ENCODE measurements around the gene FABP2.
"Not testable (repeated sequence)": the region's sequence is repeated elsewhere in the genome, so short reads cannot be mapped to it uniquely, and the experiment has no call there.

The FABP2 gene

DNA sequence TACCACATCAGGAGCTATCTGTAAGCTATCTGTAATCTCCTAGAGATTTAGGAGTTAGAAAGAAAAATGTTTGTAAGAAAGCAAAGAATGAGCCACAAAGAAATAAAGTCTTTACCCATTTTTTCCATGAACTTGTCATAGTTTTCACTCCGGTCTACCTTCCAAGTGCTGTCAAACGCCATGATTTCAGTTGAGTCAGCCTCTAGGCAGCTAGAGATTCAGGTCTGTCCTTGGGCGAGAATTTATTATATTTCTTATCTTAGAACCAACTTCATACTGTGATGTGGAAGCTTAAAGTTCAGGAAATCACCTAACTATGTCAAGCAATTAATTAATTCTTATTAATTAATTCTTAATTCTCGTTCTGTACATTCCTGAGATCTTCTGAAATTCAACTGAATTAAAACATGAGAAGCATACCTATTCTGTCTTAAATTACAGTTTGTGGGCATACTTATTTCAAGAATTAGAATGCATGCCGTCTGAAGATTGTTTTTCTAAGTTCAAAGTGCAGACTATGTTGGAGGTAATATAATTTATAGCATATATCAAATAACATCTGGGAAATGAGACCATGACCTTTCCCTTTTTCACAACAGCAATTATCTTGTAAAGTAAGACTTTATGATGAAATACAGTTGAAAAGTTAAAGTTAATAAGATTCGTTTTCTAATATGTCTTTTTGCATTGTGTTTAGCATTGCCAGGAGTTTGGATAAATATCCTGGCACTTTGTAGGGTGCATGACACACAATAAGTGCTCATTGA is at the start of gene FABP2:
TSS of gene FABP2 (minus strand) at position 218 of the 767 bp plus-strand sequence. CDS start at position 182, 36 bp downstream.
- DNase-seq, result no peak

DNA sequence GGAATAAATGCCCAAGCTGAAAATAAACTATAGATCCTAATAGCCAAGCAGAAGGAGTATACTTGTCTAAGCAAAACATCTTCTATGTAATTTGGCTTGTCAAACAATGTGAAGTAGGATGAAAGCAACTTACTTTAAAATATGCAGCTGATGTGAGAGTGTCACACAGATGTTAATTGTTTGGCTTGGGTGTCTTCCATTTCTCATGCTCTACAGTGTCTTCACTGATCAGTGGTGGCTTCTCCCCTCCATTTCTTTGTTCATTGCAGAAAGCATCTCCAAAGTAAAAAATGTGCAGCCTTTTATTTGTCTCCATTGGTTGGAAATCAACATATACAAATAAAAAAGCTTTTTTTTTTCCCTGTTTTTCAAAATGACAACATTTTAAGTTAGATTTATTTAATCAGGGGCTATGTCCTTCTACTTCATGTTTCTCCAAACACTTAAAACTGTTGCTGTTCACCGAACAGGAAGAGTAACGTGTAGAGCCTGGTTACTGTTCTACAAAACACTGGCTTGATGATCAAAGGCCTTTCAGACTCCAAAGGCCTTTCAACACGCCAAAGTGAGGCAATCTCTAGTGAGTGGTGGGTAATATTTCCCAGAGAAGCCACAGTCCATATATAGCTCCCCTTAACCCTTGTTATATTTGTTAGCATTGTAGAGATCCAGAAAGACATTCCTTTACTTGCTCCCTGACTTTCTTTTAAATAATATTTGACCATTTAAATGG is 49.2 kb upstream of the FABP2 start:
- not testable (repeated sequence) for DNase-seq

DNA sequence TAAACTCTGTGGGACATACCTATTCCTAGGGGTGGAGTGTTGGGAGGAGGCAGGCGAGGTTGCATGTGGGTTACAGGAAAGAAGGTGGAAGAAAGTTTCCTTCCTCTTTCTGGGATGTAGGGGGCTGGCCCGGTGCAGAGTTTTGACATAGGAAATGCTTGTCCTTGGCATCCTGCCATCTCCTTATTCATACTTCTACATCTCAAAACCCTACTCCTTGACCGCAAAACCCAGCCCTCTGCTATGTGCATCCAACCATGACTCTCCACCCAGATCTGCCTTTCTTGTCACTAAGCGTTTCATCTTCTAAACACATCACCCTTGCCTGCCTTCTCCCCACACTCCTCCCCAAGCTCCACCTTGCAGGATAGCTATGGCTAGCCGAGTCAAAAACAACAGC is 48.5 kb upstream of the FABP2 start:
- not testable (repeated sequence) for DNase-seq

DNA sequence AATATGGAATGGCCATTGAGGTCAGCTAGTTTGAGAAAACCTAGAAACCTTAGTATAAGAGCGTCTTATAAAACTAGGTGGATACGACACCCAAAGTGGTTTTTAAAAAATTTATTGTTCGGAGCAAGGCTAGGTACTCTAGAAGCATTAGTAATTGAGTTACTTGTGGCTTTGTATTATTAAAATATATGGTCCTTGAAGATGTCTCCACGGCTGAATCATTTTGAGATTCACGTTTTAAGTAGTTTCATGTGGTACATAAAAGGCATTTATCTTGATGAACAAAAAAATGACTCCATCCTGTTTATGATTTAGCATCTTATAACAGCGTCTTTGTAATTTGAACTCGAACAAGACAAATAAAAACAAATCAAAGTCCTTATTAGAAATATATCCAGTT is 44.9 kb upstream of the FABP2 start:
- DNase-seq, result not testable (repeated sequence)

DNA sequence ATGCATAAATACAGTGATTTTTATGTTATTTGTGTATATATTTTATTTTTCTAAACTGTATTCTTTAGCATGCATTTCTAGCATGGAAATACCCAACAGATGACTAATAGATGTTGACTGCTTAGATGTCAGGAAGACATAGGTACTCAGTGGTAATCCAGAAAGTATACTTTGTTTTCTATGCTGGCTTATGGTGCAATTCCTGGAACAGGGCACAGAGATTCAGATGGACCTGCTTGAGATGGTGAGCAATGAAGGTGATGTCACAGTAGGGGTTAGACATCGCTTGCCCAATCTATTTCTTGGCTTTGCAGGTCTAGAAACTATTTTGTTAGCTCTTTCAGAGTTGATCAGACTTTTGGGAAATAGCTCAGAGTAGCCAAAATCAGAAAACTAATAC is 42.3 kb upstream of the FABP2 start:
- DNase-seq, result not testable (repeated sequence)

DNA sequence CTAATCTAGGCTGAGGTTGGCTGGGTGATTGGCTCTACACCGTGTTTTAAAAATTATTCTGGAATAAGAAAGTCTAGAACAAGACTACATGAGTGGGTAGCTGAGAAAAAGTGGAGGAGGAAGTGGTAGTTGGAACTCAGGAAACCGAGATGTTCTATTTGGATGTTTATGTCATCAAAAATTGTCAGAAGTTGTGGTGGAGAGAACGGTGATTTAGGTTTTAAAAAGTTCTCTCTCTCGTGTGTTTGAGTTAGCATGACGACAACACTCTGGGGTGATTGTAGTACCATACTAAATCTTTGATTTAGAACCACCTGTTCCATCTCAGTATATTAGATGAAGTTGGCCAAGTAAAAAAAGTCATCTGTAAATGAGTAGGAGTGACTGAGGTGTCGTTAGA is 41.4 kb upstream of the FABP2 start:
- DNase-seq, result not testable (repeated sequence)

DNA sequence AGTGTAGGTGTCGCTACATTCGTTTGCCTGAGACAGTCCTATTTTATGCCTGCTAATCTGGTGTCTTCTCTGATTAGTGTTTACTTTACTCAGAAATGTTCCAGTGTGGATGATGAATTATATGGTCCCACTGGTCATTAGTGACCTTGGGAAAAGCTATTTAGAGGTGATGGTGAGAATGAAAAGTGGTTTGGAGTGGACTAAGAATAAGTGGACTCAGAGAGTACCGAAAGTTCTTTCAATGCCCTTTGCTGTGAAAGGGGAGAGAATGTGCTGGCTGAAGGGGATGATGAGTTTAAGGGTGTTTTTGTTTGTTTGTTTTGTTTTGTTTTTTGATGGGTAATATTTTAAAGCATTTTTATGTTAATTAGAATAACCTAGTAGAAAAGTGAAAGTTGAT is 40.5 kb upstream of the FABP2 start:
- DNase-seq, result not testable (repeated sequence)

DNA sequence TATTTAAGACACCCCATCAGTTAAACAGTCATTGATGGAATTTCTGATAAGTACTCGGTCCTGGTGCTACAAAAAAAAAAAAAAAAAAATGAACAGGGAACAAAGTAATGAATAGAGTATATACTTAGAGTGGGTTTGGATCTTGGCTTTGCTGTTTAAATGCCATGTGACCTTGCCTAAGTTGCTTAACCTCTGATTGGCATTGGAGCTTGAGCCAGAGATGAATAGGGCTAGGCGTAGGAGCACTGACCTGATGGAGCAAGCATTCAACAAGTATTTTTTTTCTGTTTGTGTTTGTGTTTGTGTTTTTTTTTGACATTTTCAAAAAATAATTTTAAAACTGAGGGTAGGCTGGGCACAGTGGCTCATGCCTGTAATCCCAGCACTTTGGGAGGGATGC is 37.9 kb upstream of the FABP2 start:
- not testable (repeated sequence) for DNase-seq

DNA sequence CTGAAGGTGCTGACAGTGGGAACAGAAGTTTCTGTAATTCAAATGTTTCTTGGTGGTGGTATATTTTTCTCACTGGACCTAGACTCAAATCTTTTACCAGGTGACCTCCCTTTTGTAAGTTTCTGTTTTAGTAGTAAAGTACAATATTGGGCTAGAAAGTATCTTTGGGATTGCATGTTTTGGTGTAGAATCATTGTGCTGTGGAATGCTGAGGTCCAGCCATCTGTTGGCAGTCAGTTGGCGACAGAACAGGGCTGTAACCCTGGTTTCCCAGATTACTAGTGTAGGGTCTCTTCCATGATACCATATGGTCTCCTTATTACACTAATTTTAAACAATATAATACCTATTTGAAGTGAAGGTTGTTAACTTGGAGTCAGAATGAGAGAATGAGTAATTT is 34.9 kb upstream of the FABP2 start:
- DNase-seq, result not testable (repeated sequence)

DNA sequence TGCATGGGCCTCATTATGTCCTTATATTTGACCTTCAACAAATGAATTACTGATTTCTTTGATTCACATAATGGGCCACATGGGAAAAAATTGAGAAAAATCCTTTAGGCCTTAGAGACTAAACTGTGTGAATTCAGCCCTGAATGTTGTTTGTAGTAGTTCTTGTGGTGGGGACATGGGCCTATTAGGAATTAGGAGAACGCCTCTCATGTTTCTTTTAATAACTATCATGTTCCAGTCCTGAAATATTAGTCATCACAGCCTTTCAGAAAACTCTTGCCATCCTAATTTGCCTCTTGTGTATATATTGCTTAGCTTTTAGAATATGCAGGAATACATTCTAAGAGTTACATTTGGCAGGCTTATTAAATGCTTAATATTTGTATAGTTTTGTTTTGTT is 34.1 kb upstream of the FABP2 start:
- DNase-seq, result not testable (repeated sequence)

DNA sequence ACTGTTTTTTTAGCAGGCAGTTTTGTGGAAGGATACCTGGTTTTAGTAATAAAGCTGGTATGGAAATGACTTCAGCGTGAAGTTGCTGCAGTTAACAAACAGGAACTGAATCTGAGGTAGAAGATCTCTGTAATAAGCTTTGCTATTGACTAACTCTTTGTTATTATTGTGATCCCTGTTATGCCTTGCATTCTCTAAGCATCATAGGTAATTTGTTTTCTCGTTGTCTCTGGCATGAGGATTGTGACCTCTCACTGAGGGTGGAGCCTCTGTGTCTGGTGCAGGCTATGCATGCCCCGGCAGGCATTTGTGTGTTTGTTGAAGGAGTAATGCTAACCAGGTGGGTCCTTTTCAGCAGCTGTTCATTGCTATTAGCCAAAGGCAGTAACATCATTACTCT is 31.4 kb upstream of the FABP2 start:
- not testable (repeated sequence) for DNase-seq

DNA sequence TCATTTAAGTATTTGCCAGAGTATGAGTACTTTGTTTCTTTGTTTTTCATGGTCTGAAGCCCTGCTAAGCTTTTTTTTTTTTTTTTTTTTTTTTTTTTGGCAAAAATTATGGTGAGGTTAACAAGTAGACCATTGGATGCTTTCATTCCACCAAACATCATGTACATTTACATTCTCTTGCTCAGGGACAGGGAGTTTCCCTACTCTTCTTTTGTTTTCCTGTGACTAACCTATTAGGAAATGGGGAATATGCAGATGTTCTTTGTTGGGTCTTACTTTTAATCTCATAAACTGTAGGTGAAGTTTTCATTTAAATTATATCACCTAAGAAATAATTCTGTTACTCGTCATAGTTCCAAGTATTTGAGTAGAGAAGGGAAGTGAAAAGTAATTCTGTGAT is 26.2 kb upstream of the FABP2 start:
- DNase-seq, result not testable (repeated sequence)

DNA sequence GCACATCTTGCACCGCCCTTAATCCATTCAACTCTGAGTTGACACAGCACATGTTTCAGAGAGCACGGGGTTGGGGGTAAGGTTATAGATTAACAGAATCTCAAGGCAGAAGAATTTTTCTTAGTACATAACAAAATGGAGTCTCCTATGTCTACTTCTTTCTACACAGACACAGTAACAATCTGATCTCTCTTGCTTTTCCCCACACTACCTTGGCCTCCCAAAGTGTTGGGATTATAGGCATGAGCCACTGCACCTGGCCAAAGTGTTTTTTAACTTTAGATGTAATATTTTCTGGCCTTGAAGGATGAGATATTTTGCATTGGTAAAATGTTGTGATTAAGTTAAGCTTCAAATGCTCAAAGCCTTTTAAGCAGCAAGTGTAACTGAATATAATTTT is 21.4 kb upstream of the FABP2 start:
- DNase-seq, result not testable (repeated sequence)

DNA sequence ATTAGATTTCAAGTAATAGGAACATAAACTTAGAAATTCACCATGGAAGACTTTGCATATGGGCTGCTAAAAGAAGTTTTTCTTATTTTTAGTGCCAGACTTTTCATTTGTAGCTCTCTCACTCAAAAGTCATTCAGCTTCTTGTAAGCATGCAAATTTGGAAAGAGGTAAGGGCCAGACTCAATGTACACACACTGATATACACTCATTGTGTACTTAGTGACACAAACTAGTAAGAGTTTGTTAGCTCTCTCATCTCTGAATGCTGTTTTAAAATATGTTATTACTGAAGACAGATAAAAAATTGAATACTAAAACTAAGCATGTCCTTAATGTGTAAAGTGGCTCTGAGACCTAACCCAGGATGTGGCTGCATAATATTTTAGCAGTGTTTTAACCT is 18.0 kb upstream of the FABP2 start:
- not testable (repeated sequence) for DNase-seq

DNA sequence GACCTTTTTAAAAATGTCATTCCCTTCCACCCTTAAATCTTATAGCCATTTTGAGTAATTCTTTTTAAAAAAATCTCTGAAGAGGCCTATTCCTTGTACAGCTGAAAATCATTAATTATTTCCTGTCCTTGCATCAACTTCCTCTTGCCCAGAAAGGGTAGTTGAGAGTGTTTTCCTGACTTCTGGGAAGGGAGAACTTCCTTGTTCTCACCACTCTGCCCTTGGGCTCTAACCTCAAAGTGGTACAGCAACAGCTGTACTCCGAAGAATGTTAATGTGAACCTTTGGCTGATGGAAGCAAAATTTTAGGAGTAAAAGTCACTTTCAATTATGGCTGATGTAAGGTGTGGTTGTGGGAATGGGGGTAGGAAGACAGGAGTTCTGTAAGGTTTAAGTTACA is 15.1 kb upstream of the FABP2 start:
- no peak for DNase-seq

DNA sequence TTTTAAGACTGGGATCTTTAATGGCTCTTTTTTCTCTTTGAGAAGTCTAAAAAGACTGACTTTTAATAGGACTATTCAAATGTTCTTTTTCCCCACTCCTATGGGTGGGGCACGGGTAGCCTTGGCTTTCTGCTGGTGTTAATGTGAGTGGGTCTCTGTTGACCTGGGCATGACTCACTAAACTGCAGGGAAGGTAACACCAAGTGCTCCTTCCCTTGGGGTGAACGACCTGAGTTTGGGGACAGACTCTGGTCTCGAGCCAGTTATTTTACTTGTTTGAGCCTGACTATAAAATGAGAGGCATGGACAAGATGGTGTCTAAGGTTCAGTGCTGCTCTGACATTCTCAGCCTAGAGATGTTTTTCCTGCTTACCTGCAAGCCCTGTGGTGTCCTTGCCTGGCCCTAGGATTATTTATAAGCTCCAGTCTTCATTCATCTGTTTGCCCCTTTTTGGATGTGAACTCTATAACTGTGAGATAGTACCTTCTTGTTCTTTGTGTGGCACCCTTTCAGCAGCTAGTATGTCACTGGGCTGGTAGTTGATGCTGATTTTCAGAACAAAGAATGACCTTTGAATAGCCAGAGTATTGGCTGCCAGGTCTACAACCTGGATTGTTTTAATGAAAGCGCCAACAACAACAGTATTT is 14.5 kb upstream of the FABP2 start:
- DNase-seq, result not testable (repeated sequence)

DNA sequence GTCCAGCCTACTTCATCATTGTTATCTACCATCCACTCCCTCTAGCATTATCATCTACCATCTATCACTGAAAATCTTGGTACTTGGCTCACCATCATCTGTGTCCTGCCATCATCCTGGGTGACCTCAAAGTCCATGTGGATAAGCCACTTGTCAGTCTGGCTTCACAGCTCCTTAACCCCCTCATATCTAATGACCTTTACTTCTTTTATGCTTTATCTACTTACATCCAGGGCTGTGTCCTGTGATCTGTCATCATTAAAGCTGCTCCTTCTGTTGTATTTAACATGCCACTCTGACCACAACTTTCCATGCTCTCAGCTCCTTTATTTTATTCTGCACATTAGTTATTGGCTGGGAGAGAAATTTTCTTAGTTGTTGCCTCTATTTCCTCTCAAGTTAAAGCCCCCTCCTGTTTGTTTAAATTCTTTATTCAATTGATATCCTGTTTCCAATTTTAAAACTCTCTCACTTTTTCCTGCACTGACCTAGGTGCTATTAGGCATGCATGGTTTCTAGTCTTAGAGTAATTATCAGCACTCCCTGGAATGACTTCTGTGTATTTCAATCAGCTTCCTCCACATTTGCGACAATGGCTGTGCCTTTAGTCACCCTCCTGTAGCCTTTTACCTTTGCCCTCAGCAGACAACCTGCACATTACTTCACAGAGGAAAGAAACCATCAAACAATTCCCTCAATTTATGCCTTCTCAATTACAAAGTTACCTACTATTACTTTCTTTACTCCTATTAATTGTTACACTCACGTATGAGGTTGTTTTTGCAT is 8.1 kb upstream of the FABP2 start:
- DNase-seq, result no peak

DNA sequence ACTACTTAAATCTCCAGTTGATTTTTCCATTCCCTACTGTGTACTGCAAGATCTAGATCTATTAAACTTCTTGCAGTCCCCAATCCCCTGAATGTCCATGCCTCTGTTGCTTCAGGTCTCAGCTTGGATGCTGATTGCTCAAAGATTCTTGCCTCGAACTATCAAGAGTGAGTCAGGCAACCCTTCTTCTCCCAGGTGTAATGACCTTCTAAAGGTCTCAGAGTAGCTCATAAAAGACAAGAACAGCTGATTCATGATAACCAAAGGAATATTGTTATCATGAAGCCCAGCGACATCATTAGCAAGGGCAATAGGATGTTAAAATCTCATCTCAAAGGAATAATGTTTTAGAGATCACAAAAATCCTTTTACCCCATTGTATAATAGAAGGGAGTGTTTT is 6.8 kb upstream of the FABP2 start:
- no peak for DNase-seq

DNA sequence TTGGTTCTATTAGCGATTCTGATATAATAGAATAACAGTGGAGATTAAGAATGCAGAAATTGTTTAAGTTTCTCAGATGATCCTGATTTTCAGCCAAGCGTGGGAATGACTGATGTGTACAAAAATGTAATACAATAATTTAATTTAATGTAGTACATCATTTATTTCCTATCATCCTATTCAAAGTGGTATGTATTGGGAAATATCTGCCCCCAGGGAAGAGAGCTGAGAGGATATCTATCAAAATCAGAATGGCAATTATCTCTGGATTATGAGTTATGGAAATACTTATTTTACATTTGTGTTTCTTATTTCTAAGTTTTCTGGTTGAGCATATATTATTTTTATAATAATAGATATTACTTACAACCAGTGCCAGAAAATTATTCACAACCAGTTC is 3.9 kb downstream of the FABP2 start:
- no peak for DNase-seq

DNA sequence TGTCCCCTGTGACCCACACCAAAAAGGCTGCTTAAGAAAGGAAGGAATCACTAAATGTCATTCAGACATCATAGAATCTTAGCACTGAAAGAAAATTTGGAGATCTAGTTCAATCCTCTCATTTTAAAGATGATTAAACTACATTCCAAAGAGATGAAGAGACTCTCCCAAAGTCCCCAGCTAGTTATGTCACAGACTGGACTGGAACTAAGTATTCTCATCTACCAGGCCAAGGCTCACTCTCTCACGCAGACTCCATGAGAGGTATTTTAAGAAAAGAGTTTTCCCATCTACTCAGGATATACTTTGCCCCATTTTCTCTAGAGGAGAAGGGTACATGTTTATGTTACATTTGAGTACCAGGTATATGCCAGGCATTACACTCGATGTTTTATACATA is 6.9 kb downstream of the FABP2 start:
- DNase-seq, result no peak

DNA sequence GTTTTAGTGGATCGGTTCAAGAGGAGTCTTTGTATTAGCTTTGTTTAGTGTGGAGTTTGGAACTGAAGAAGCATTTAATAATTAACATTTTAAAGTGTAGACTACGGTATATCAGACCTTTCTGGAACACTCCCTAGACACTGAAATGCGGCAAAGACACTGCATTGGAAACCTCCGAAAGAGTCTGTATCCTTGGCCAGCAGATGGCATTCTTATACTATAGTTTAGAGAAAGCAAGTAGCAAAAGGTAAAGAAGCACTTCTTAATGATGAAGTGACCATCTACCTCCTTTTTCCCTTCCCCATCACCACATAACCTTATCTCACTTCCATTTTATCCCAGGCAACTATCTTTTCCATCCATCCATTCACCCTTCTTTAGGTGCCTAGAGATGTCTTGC is 7.6 kb downstream of the FABP2 start:
- DNase-seq, result peak; percentile 6

DNA sequence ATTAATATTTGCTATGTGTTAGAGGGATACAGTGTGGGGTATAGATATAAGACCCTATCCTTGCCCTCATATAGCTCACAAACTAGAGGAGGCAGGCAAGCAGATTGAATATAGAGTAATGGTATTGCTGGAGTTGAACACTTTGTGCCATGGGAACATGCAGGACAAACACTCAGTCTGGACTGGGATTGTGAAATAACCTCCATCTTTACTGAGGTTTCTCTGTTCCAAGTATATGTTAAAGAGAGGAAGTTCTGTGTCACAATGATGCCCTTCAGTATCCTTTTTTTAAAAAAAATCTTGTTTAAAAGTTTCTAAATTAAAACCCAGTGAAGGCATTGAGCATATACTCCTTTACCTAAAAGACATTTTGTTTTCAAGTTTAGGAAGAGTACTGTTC is 8.7 kb downstream of the FABP2 start:
- DNase-seq, result no peak

DNA sequence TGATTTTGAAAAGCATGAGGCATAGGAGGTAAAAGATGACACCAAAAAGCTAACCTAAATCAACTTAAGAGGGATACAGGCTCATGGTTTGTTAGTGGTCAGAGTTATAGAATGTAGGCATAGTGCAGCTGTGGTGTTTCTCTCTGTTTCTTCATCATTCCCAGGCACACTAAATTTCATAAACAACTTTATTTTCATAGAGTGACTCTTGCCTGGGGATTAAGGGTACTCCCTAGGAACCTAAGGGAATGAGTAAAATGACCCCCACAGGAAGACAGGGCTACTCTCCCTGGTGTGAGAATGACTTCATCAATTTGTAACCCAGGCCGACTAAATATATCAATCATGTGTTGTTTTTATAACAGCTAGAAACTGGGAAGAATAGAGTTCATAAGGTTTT is 11.1 kb downstream of the FABP2 start:
- no peak for DNase-seq
